Measurements from ENCODE around the gene MRI1. TPM values are rescaled to one million over a fixed set of nuclear protein-coding genes. Genes with fewer than 3 reads are reported as not detected.

Gene MRI1
- total and polyA plus RNA-seq, 2 of the 4 experiments (the other 2 are of a cell fraction), result 26.7 to 37.6 TPM

DNA sequence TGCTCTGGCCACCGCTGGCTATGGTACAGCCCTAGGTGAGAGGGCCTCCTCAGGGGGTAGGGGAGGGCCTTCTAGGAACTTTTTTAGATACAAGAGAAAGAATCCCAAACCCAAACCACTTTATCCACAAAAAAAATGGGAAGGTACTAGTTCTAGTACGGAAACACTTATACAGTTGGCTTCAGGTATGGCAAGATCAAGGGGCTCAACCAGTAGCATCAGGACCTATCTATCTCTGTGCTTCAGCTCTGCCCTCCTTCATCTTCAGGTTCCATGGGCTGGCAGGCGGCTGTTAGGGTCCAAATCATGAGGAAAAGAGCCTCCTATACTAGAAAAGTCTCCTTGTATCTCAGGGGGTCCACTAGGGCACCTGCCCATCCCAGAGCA lies 1.8 kb downstream of the MRI1 start:
- ATAC-seq (ENCODE audit: low read depth), result no peak
- dilution Hi-C loops (cut with HindIII; ENCODE audit: low sequenced_read_pairs, unreplicated experiment), result no loop called here

More for the DNA sequence above, 1.8 kb downstream of the MRI1 start:
- in situ Hi-C loops (cut with MboI; ENCODE audit: low sequenced_read_pairs) (loop anchor here (25.0 kb wide), 1 partner anchor 321 kb away; the partner anchor contains the start of genes C19orf67 and SAMD1), intact Hi-C loops (cut with micrococcal nuclease) (no loop called here)
- H2BK5ac ChIP-seq (ENCODE audit: low read depth, low read length, poor library complexity, severe bottlenecking), result no peak overlapping the region
- no peak overlapping the region for H3K27ac ChIP-seq (ENCODE audit: insufficient read depth, low read length)
- H3K9me3 ChIP-seq (ENCODE audit: control insufficient read depth, insufficient read depth, low read length), result no peaks in the 10 kb centered on the region
- H3K36me3 ChIP-seq (ENCODE audit: control insufficient read depth, insufficient read depth, low read length), result peaks cover 42% of the 10 kb centered on the region
- no peak overlapping the region for H3K4me2 ChIP-seq (ENCODE audit: low read depth, low read length)
- H3K23ac ChIP-seq (ENCODE audit: low read depth, low read length), result 0 out of 2 replicates have a peak overlapping the region, but pooled peaks have one; percentile 72
- H2AK5ac ChIP-seq (ENCODE audit: low read depth, low read length), result no peak overlapping the region
- no peak overlapping the region for H2AFZ ChIP-seq (replicated peaks; ENCODE audit: low read length, poor library complexity)
- no peak overlapping the region for H3K4me3 ChIP-seq (ENCODE audit: insufficient read depth, low read depth, low read length)
- H3K9me1 ChIP-seq (ENCODE audit: insufficient read depth, low read length), result no peaks in the 10 kb centered on the region; the same call in 1 of the 2 replicates
- BruUV-seq (replicated peaks), result no TSS peak
- ChIA-PET POLR2A (ENCODE audit: unreplicated experiment) (no interaction called here), CTCF (no interaction called here)
- no peak overlapping the region for H3K56ac ChIP-seq (ENCODE audit: extremely low read depth, insufficient read depth, low read length)
- no peak overlapping the region for H3K4ac ChIP-seq (ENCODE audit: low read depth, low read length)
- 100% methylated on average over 1 of the region's 3 CpGs; no CpG with 5 or more reads in 1 of the 2 experiments for WGBS, 2 experiments (ENCODE audit: extremely low coverage in 2 of 2, insufficient read length in 1 of 2)
- no peak overlapping the region for H3K9ac ChIP-seq (ENCODE audit: low read depth, low read length)
- no peak overlapping the region for H3K18ac ChIP-seq (ENCODE audit: low read depth, low read length)
- no peak overlapping the region for H2BK20ac ChIP-seq (ENCODE audit: low read depth, low read length)
- no peak overlapping the region for H4K5ac ChIP-seq (ENCODE audit: low read depth, low read length)
- H4K91ac ChIP-seq (ENCODE audit: insufficient read depth, low read depth, low read length), result no peak overlapping the region
- peaks cover 7% of the 10 kb centered on the region for H3K4me1 ChIP-seq (ENCODE audit: control insufficient read depth, insufficient read depth, low read length)
- no peak overlapping the region for H3K14ac ChIP-seq (replicated peaks; ENCODE audit: low read depth, low read length)
- peaks cover 18 to 43% of the 10 kb centered on the region in 2 experiments for H3K79me1 ChIP-seq (ENCODE audit: low read depth in 1 of 2, low read length in 2 of 2)
- H2BK120ac ChIP-seq (ENCODE audit: low read depth, low read length), result no peak overlapping the region
- H3K27me3 ChIP-seq (ENCODE audit: control insufficient read depth, insufficient read depth, low read length), result no peaks in the 10 kb centered on the region
- no peak for DNase-seq
- H2AK9ac ChIP-seq (replicated peaks; ENCODE audit: low read depth, low read length, poor library complexity), result no peak overlapping the region
- 0 out of 2 replicates have a peak, but pooled peaks cover 8% of the 10 kb centered on the region for H4K20me1 ChIP-seq (ENCODE audit: insufficient read depth, low read length)
- H2BK15ac ChIP-seq (ENCODE audit: low read depth, low read length), result no peak overlapping the region
- no peak overlapping the region for H4K8ac ChIP-seq (ENCODE audit: low read depth in 2 of 2, low read length in 2 of 2)
- TF ChIP-seq BHLHE40 (IDR thresholded peaks at IDR 0.05; ENCODE audit: low read depth, low read length), result no peak
- no peak for TF ChIP-seq MAFK (IDR thresholded peaks at IDR 0.05; ENCODE audit: low read depth, low read length)
- no peak for TF ChIP-seq CEBPB (IDR thresholded peaks at IDR 0.05; ENCODE audit: low read depth, low read length)
- TF ChIP-seq, protein P1, sequence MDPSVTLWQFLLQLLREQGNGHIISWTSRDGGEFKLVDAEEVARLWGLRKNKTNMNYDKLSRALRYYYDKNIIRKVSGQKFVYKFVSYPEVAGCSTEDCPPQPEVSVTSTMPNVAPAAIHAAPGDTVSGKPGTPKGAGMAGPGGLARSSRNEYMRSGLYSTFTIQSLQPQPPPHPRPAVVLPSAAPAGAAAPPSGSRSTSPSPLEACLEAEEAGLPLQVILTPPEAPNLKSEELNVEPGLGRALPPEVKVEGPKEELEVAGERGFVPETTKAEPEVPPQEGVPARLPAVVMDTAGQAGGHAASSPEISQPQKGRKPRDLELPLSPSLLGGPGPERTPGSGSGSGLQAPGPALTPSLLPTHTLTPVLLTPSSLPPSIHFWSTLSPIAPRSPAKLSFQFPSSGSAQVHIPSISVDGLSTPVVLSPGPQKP (IDR thresholded peaks at IDR 0.05; ENCODE audit: borderline replicate concordance, low read depth, low read length), result no peak
- no peak for TF ChIP-seq NFE2L2 (IDR thresholded peaks at IDR 0.05; ENCODE audit: low read depth, low read length)
- no peak for TF ChIP-seq RCOR1 (IDR thresholded peaks at IDR 0.05; ENCODE audit: insufficient replicate concordance, low read length)
- no peak for TF ChIP-seq SMC3 (IDR thresholded peaks at IDR 0.05; ENCODE audit: low read depth, low read length)
- no peak for TF ChIP-seq RAD21 (IDR thresholded peaks at IDR 0.05; ENCODE audit: low read length)
- TF ChIP-seq POLR2A (IDR thresholded peaks at IDR 0.05; ENCODE audit: low read depth, low read length), result no peak
- TF ChIP-seq CHD1 (IDR thresholded peaks at IDR 0.05; ENCODE audit: low read depth, low read length), result no peak
- TF ChIP-seq, protein P2, sequence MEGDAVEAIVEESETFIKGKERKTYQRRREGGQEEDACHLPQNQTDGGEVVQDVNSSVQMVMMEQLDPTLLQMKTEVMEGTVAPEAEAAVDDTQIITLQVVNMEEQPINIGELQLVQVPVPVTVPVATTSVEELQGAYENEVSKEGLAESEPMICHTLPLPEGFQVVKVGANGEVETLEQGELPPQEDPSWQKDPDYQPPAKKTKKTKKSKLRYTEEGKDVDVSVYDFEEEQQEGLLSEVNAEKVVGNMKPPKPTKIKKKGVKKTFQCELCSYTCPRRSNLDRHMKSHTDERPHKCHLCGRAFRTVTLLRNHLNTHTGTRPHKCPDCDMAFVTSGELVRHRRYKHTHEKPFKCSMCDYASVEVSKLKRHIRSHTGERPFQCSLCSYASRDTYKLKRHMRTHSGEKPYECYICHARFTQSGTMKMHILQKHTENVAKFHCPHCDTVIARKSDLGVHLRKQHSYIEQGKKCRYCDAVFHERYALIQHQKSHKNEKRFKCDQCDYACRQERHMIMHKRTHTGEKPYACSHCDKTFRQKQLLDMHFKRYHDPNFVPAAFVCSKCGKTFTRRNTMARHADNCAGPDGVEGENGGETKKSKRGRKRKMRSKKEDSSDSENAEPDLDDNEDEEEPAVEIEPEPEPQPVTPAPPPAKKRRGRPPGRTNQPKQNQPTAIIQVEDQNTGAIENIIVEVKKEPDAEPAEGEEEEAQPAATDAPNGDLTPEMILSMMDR (conservative IDR thresholded peaks at IDR 0.05; ENCODE audit: low read depth, low read length), result no peak

Measured in IMR-90 (cell line).